Measurements from ENCODE around the gene IQSEC1.

The IQSEC1 gene

GRCh38 chr3:13069495-13069894, 3.7 kb downstream of the IQSEC1 start:
- Histone ChIP-seq H3K27ac (ENCODE audit: low read depth, low read length) (no peak overlapping the region), H3K4me3 (ENCODE audit: low read depth in 1 of 5, low read length in 5 of 5) (no peak overlapping the region), H3K9me3 (ENCODE audit: control insufficient read depth in 5 of 5, low read length in 5 of 5) (no peaks in the 10 kb centered on the region), H3K9ac (ENCODE audit: low read length in 5 of 5) (no peak overlapping the region), H3K27me3 (ENCODE audit: control insufficient read depth in 5 of 5, insufficient read depth in 4 of 5, low read length in 5 of 5) (peaks cover 4 to 21% (median 13%) of the 10 kb centered on the region in 5 donors), H3K4me1 (ENCODE audit: control insufficient read depth in 5 of 5, insufficient read depth in 5 of 5, low read length in 5 of 5) (peaks cover 0 to 30% (median 12%) of the 10 kb centered on the region in 5 donors), H3K36me3 (ENCODE audit: control insufficient read depth in 5 of 5, insufficient read depth in 5 of 5, low read length in 5 of 5) (no peaks in the 10 kb centered on the region)

- Histone ChIP-seq H3K4me3 (ENCODE audit: low read depth in 1 of 5, low read length in 5 of 5) (no peak overlapping the region), H3K27ac (ENCODE audit: low read depth, low read length) (no peak overlapping the region), H3K27me3 (ENCODE audit: control insufficient read depth in 5 of 5, insufficient read depth in 4 of 5, low read length in 5 of 5) (peaks cover 0 to 10% (median 5%) of the 10 kb centered on the region in 5 donors), H3K9me3 (ENCODE audit: control insufficient read depth in 5 of 5, low read length in 5 of 5) (no peaks in the 10 kb centered on the region), H3K9ac (ENCODE audit: low read length in 5 of 5) (no peak overlapping the region), H3K36me3 (ENCODE audit: control insufficient read depth in 5 of 5, insufficient read depth in 5 of 5, low read length in 5 of 5) (no peaks in the 10 kb centered on the region), H3K4me1 (ENCODE audit: control insufficient read depth in 5 of 5, insufficient read depth in 5 of 5, low read length in 5 of 5) (peaks cover 0 to 19% (median 6%) of the 10 kb centered on the region in 5 donors)
Observed at GRCh38 chr3:13068269-13069010, 4.8 kb downstream of the IQSEC1 start.

- H3K9ac ChIP-seq (ENCODE audit: low read length in 5 of 5), result no peak overlapping the region
- H3K36me3 ChIP-seq (ENCODE audit: control insufficient read depth in 5 of 5, insufficient read depth in 5 of 5, low read length in 5 of 5), result no peaks in the 10 kb centered on the region
- H3K4me3 ChIP-seq (ENCODE audit: low read depth in 1 of 5, low read length in 5 of 5), result no peak overlapping the region
- H3K27ac ChIP-seq (ENCODE audit: low read depth, low read length), result no peak overlapping the region
- H3K4me1 ChIP-seq (ENCODE audit: control insufficient read depth in 5 of 5, insufficient read depth in 5 of 5, low read length in 5 of 5), result peaks cover 0 to 17% (median 6%) of the 10 kb centered on the region in 5 donors
- no peaks in the 10 kb centered on the region for H3K9me3 ChIP-seq (ENCODE audit: control insufficient read depth in 5 of 5, low read length in 5 of 5)
- peaks cover 0 to 6% (median 4%) of the 10 kb centered on the region in 5 donors for H3K27me3 ChIP-seq (ENCODE audit: control insufficient read depth in 5 of 5, insufficient read depth in 4 of 5, low read length in 5 of 5)
Observed at GRCh38 chr3:13067778-13068177, 5.5 kb downstream of the IQSEC1 start.

- Histone ChIP-seq H3K4me1 (ENCODE audit: control insufficient read depth in 5 of 5, insufficient read depth in 5 of 5, low read length in 5 of 5) (peaks cover 0 to 17% (median 6%) of the 10 kb centered on the region in 5 donors), H3K9ac (ENCODE audit: low read length in 5 of 5) (no peak overlapping the region), H3K36me3 (ENCODE audit: control insufficient read depth in 5 of 5, insufficient read depth in 5 of 5, low read length in 5 of 5) (no peaks in the 10 kb centered on the region), H3K27me3 (ENCODE audit: control insufficient read depth in 5 of 5, insufficient read depth in 4 of 5, low read length in 5 of 5) (no peaks in the 10 kb centered on the region), H3K9me3 (ENCODE audit: control insufficient read depth in 5 of 5, low read length in 5 of 5) (no peaks in the 10 kb centered on the region), H3K27ac (ENCODE audit: low read depth, low read length) (no peak overlapping the region), H3K4me3 (ENCODE audit: low read depth in 1 of 5, low read length in 5 of 5) (no peak overlapping the region)
Observed at GRCh38 chr3:13066834-13067233, 6.4 kb downstream of the IQSEC1 start.

GRCh38 chr3:13066236-13066635, 7.0 kb downstream of the IQSEC1 start:
- no peak overlapping the region for H3K27ac ChIP-seq (ENCODE audit: low read depth, low read length)
- H3K9ac ChIP-seq (ENCODE audit: low read length in 5 of 5), result no peak overlapping the region
- no peak overlapping the region for H3K4me3 ChIP-seq (ENCODE audit: low read depth in 1 of 5, low read length in 5 of 5)

GRCh38 chr3:13065727-13066126, 7.5 kb downstream of the IQSEC1 start:
- Histone ChIP-seq H3K4me1 (ENCODE audit: control insufficient read depth in 5 of 5, insufficient read depth in 5 of 5, low read length in 5 of 5) (peaks cover 0 to 17% (median 6%) of the 10 kb centered on the region in 5 donors), H3K4me3 (ENCODE audit: low read depth in 1 of 5, low read length in 5 of 5) (no peak overlapping the region), H3K27me3 (ENCODE audit: control insufficient read depth in 5 of 5, insufficient read depth in 4 of 5, low read length in 5 of 5) (no peaks in the 10 kb centered on the region), H3K9me3 (ENCODE audit: control insufficient read depth in 5 of 5, low read length in 5 of 5) (no peaks in the 10 kb centered on the region), H3K9ac (ENCODE audit: low read length in 5 of 5) (no peak overlapping the region), H3K27ac (ENCODE audit: low read depth, low read length) (no peak overlapping the region), H3K36me3 (ENCODE audit: control insufficient read depth in 5 of 5, insufficient read depth in 5 of 5, low read length in 5 of 5) (no peaks in the 10 kb centered on the region)

More at GRCh38 chr3:13066236-13066635, 7.0 kb downstream of the IQSEC1 start:
- no peaks in the 10 kb centered on the region for H3K27me3 ChIP-seq (ENCODE audit: control insufficient read depth in 5 of 5, insufficient read depth in 4 of 5, low read length in 5 of 5)
- H3K9me3 ChIP-seq (ENCODE audit: control insufficient read depth in 5 of 5, low read length in 5 of 5), result no peaks in the 10 kb centered on the region
- H3K4me1 ChIP-seq (ENCODE audit: control insufficient read depth in 5 of 5, insufficient read depth in 5 of 5, low read length in 5 of 5), result peaks cover 0 to 17% (median 6%) of the 10 kb centered on the region in 5 donors
- H3K36me3 ChIP-seq (ENCODE audit: control insufficient read depth in 5 of 5, insufficient read depth in 5 of 5, low read length in 5 of 5), result no peaks in the 10 kb centered on the region

- Histone ChIP-seq H3K36me3 (ENCODE audit: control insufficient read depth in 5 of 5, insufficient read depth in 5 of 5, low read length in 5 of 5) (no peaks in the 10 kb centered on the region), H3K4me1 (ENCODE audit: control insufficient read depth in 5 of 5, insufficient read depth in 5 of 5, low read length in 5 of 5) (peaks cover 0 to 13% (median 3%) of the 10 kb centered on the region in 5 donors), H3K27ac (ENCODE audit: low read depth, low read length) (no peak overlapping the region), H3K27me3 (ENCODE audit: control insufficient read depth in 5 of 5, insufficient read depth in 4 of 5, low read length in 5 of 5) (no peaks in the 10 kb centered on the region), H3K9me3 (ENCODE audit: control insufficient read depth in 5 of 5, low read length in 5 of 5) (no peaks in the 10 kb centered on the region), H3K9ac (ENCODE audit: low read length in 5 of 5) (no peak overlapping the region), H3K4me3 (ENCODE audit: low read depth in 1 of 5, low read length in 5 of 5) (no peak overlapping the region)
Observed at GRCh38 chr3:13064964-13065363, 8.3 kb downstream of the IQSEC1 start.

- H3K9ac ChIP-seq (ENCODE audit: low read length in 5 of 5), result no peak overlapping the region
- no peaks in the 10 kb centered on the region for H3K9me3 ChIP-seq (ENCODE audit: control insufficient read depth in 5 of 5, low read length in 5 of 5)
- H3K27ac ChIP-seq (ENCODE audit: low read depth, low read length), result no peak overlapping the region
- no peaks in the 10 kb centered on the region for H3K36me3 ChIP-seq (ENCODE audit: control insufficient read depth in 5 of 5, insufficient read depth in 5 of 5, low read length in 5 of 5)
- H3K4me3 ChIP-seq (ENCODE audit: low read depth in 1 of 5, low read length in 5 of 5), result no peak overlapping the region
- H3K4me1 ChIP-seq (ENCODE audit: control insufficient read depth in 5 of 5, insufficient read depth in 5 of 5, low read length in 5 of 5), result peaks cover 0 to 7% (median 0%) of the 10 kb centered on the region in 5 donors
- H3K27me3 ChIP-seq (ENCODE audit: control insufficient read depth in 5 of 5, insufficient read depth in 4 of 5, low read length in 5 of 5), result no peaks in the 10 kb centered on the region
Observed at GRCh38 chr3:13064159-13064868, 8.9 kb downstream of the IQSEC1 start.

GRCh38 chr3:13063225-13063624, 10.0 kb downstream of the IQSEC1 start:
- Histone ChIP-seq H3K4me1 (ENCODE audit: control insufficient read depth in 5 of 5, insufficient read depth in 5 of 5, low read length in 5 of 5) (no peaks in the 10 kb centered on the region), H3K4me3 (ENCODE audit: low read depth in 1 of 5, low read length in 5 of 5) (no peak overlapping the region), H3K27me3 (ENCODE audit: control insufficient read depth in 5 of 5, insufficient read depth in 4 of 5, low read length in 5 of 5) (no peaks in the 10 kb centered on the region), H3K27ac (ENCODE audit: low read depth, low read length) (no peak overlapping the region), H3K36me3 (ENCODE audit: control insufficient read depth in 5 of 5, insufficient read depth in 5 of 5, low read length in 5 of 5) (no peaks in the 10 kb centered on the region), H3K9ac (ENCODE audit: low read length in 5 of 5) (no peak overlapping the region), H3K9me3 (ENCODE audit: control insufficient read depth in 5 of 5, low read length in 5 of 5) (no peaks in the 10 kb centered on the region)

GRCh38 chr3:13062647-13063046, 10.6 kb downstream of the IQSEC1 start:
- Histone ChIP-seq H3K4me3 (ENCODE audit: low read depth in 1 of 5, low read length in 5 of 5) (no peak overlapping the region), H3K36me3 (ENCODE audit: control insufficient read depth in 5 of 5, insufficient read depth in 5 of 5, low read length in 5 of 5) (no peaks in the 10 kb centered on the region), H3K9me3 (ENCODE audit: control insufficient read depth in 5 of 5, low read length in 5 of 5) (no peaks in the 10 kb centered on the region), H3K4me1 (ENCODE audit: control insufficient read depth in 5 of 5, insufficient read depth in 5 of 5, low read length in 5 of 5) (no peaks in the 10 kb centered on the region), H3K9ac (ENCODE audit: low read length in 5 of 5) (no peak overlapping the region), H3K27ac (ENCODE audit: low read depth, low read length) (no peak overlapping the region), H3K27me3 (ENCODE audit: control insufficient read depth in 5 of 5, insufficient read depth in 4 of 5, low read length in 5 of 5) (no peaks in the 10 kb centered on the region)
